Measurements from ENCODE around the gene RNF187. TPM values are rescaled to one million over a fixed set of nuclear protein-coding genes. Genes with fewer than 3 reads are reported as not detected.

RNF187 gene
- total RNA-seq, 2 donors from 2014 or later, result 103 to 112 TPM

- H3K4me3 Mint-ChIP-seq, result no peak overlapping the region
- H3K36me3 Mint-ChIP-seq (ENCODE audit: low read depth), result no peaks in the 10 kb centered on the region
- no peak for TF ChIP-seq CTCF (conservative IDR thresholded peaks at IDR 0.05)
- no peak overlapping the region for H3K4me3 ChIP-seq (ENCODE audit: low read length)
- peaks cover 15% of the 10 kb centered on the region for H3K9me3 Mint-ChIP-seq
- no peak for DNase-seq
- H3K36me3 ChIP-seq (ENCODE audit: control insufficient read depth, insufficient read depth, low read length), result no peaks in the 10 kb centered on the region
- peaks cover 78% of the 10 kb centered on the region for H3K27me3 Mint-ChIP-seq (ENCODE audit: insufficient read depth)
- 82 to 83% methylated on average over 9 to 13 of the region's 13 CpGs for WGBS, 2 experiments (ENCODE audit: insufficient coverage in 1 of 2, insufficient read length in 1 of 2)
- no peaks in the 10 kb centered on the region for H3K4me1 ChIP-seq (ENCODE audit: control insufficient read depth, insufficient read depth, low read length)
- H3K27me3 ChIP-seq (ENCODE audit: control insufficient read depth, insufficient read depth, low read length, poor library complexity, severe bottlenecking), result peaks cover 50% of the 10 kb centered on the region
- no peak overlapping the region for H3K9ac ChIP-seq (ENCODE audit: extremely low read depth, low read length, poor library complexity, severe bottlenecking)
- no peak overlapping the region for H3K27ac Mint-ChIP-seq
- no peaks in the 10 kb centered on the region for H3K9me3 ChIP-seq (ENCODE audit: control insufficient read depth, low read length)
- no peaks in the 10 kb centered on the region for H3K4me1 Mint-ChIP-seq
- no peak overlapping the region for H3K27ac ChIP-seq (ENCODE audit: low read depth, low read length)
Measured at GRCh38 chr1:228511546-228512445, 24.6 kb downstream of the RNF187 start.

GRCh38 chr1:228512781-228513198 lies 25.6 kb downstream of the RNF187 start:
- Histone ChIP-seq H3K9me3 (ENCODE audit: control insufficient read depth, low read length) (no peaks in the 10 kb centered on the region), H3K27me3 (ENCODE audit: control insufficient read depth, insufficient read depth, low read length, poor library complexity, severe bottlenecking) (peaks cover 60% of the 10 kb centered on the region), H3K4me3 (ENCODE audit: low read length) (no peak overlapping the region), H3K27ac (ENCODE audit: low read depth, low read length) (no peak overlapping the region), H3K9ac (ENCODE audit: extremely low read depth, low read length, poor library complexity, severe bottlenecking) (no peak overlapping the region), H3K4me1 (ENCODE audit: control insufficient read depth, insufficient read depth, low read length) (no peaks in the 10 kb centered on the region), H3K36me3 (ENCODE audit: control insufficient read depth, insufficient read depth, low read length) (no peaks in the 10 kb centered on the region)
- WGBS, 2 experiments (ENCODE audit: insufficient coverage in 1 of 2, insufficient read length in 1 of 2), result 80 to 90% methylated on average over 2 to 4 of the region's 4 CpGs
- Mint-ChIP-seq H3K27ac (no peak overlapping the region), H3K9me3 (peaks cover 10% of the 10 kb centered on the region), H3K4me3 (no peak overlapping the region), H3K27me3 (ENCODE audit: insufficient read depth) (peaks cover 84% of the 10 kb centered on the region), H3K4me1 (no peaks in the 10 kb centered on the region), H3K36me3 (ENCODE audit: low read depth) (no peaks in the 10 kb centered on the region)
- DNase-seq, result no peak
- TF ChIP-seq CTCF (conservative IDR thresholded peaks at IDR 0.05), result no peak

- TF ChIP-seq CTCF (conservative IDR thresholded peaks at IDR 0.05), result no peak
- Histone ChIP-seq H3K27ac (ENCODE audit: low read depth, low read length) (no peak overlapping the region), H3K4me3 (ENCODE audit: low read length) (no peak overlapping the region), H3K9me3 (ENCODE audit: control insufficient read depth, low read length) (no peaks in the 10 kb centered on the region), H3K36me3 (ENCODE audit: control insufficient read depth, insufficient read depth, low read length) (no peaks in the 10 kb centered on the region), H3K9ac (ENCODE audit: extremely low read depth, low read length, poor library complexity, severe bottlenecking) (no peak overlapping the region), H3K4me1 (ENCODE audit: control insufficient read depth, insufficient read depth, low read length) (no peaks in the 10 kb centered on the region), H3K27me3 (ENCODE audit: control insufficient read depth, insufficient read depth, low read length, poor library complexity, severe bottlenecking) (peaks cover 61% of the 10 kb centered on the region)
- H3K4me1 Mint-ChIP-seq, result no peaks in the 10 kb centered on the region
- peaks cover 86% of the 10 kb centered on the region for H3K27me3 Mint-ChIP-seq (ENCODE audit: insufficient read depth)
- H3K27ac Mint-ChIP-seq, result no peak overlapping the region
- H3K4me3 Mint-ChIP-seq, result no peak overlapping the region
- 73 to 75% methylated on average over 8 to 14 of the region's 14 CpGs for WGBS, 2 experiments (ENCODE audit: insufficient coverage in 1 of 2, insufficient read length in 1 of 2)
- no peak for DNase-seq
- H3K9me3 Mint-ChIP-seq, result peaks cover 6% of the 10 kb centered on the region
- H3K36me3 Mint-ChIP-seq (ENCODE audit: low read depth), result no peaks in the 10 kb centered on the region
Measured at GRCh38 chr1:228513236-228513900, 26.2 kb downstream of the RNF187 start.

All from endodermal cell (in vitro differentiated cells).